HG03575 (cell line): ENCODE results near the gene WDR7.

Experiments used
- ATAC-seq: cut with Tn5 transposase; IDR thresholded peaks from one replicate; pipeline ENCODE4 v1.9.1; 2021; ENCODE audit not compliant: unreplicated experiment, insufficient number of reproducible peaks, low FRiP score; ENCODE audit errors: extremely low read depth

Gene WDR7

DNA sequence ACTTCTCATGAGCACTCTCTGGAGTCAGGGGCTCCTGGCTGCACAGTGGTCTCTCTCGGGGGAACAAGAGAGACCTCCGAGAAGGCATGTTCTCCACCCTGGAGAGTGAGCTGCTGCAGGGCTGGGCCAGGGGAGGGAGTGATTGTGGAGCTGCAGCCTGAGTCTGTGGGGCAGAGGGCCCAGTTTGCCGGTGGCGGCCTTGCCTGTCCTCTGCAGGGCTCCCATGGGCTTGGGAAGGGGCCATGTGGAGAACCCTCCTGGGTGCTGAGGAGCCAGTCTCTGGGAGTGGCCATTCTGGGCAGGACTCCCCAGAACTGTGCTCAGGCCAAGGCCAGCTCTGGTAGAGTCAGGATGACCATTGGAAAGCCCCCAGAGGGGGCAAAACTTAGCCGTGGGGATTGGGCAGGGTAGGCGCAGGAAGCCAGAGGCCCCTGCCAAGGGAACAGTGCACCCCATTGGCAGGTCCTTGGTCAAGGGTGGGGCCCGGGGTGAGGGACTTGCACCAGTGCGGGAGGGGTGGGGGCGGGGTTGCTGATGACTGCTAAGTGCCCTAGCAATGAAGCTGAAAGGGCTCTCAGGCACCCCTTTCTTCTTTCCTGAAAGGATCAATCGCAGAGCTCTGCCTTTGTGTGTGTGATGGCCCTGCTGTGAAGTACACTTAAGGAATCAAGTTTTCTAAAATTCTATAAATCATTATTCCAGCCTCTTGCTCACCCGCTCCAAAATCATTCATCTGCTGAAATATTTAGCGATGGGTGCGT lies 426.0 kb downstream of the WDR7 start:
- ATAC-seq: no peak

DNA sequence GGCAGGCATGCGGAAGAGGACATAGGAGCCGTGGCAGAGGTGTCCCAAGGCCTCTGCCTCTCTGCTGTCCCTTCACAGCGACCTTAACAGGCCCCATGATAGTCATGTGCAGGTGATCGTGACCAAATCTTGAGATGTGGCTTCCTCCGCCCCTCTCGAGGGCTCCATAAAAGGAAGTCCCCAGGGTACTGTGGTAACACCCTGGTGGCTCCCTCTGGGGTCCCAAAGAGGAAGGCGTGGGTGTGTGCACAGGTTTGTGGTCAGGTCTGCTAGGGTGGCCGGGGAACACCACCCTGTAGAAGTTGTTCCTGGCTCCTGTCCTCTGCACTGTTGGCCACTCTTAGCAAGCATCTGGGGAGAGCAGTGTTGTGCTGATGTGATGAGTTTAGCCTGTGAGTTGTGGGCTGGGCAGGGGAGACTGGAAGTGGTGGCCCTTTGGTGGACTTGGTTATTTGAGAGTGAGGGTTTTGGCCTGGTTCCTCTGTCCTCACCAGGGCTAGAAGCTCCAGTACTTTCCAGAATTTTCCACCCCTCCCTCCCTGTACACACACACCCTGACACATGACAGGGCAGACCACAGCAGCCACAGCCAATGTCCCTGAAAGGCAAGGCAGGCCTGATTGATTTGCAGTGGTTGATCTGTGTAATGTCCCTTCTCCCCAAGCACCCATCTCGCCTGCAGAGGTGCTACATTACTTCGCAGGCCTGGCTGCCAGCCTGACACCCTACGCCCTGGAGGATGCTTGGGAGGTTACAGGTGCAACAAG lies 426.8 kb downstream of the WDR7 start:
- peak; percentile 93 for ATAC-seq

DNA sequence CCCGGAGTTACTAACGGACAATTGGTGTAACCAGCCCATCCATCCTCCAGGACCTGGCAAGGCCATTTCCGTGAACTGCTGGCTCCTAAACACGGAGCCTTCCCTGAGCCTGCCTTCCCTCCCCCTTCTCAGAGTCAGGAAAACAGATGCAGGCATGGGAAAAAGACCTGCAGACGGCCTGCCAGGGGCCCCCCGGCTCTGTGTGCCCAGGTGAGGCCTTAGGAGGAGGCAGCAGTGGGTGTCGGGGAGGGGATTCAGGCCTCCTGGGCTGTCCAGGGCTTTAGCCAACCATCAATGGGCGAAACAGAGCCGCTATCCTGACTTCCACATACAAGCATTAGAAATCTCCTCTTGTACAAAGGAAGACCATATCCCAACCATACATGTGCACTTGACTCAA lies 427.5 kb downstream of the WDR7 start:
- no peak for ATAC-seq

DNA sequence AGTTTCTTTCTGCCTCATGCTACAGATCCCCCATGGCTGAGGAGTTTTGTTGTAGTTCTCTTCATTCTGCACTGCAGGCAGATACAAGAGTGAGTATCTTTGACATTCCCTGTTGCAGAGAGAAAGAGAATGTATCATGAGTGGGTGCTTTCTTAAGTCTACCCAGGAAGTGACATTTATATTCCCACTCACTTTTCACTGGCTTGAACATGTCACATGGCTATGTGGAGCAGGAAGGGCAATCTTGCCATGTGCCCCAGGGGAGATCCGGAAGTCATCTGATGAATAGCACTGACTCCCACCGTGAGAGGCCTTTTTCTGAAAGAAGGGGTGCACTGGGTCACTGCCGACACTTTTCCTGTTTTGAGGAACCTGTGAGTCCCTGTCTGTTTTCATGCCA lies 429.3 kb downstream of the WDR7 start:
- no peak for ATAC-seq

DNA sequence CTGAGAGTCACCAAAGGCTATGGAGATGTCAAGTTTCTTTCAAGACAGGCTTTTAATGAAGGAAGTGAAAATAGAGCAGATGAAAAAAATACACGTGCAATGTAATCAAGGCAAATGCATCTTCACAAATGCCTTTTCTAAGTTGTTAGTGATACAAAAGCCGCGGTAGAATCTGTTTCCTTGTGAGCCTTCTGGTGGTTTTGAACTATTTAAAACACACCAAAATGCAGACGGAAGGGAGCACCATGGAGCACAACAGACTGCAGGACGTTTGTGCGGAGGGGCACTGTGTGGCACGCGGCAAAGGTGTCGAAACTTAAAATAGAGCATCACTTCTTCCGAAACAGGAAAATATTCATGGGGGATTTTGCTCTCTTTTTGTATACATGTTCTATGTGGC lies 430.7 kb downstream of the WDR7 start:
- no peak for ATAC-seq

DNA sequence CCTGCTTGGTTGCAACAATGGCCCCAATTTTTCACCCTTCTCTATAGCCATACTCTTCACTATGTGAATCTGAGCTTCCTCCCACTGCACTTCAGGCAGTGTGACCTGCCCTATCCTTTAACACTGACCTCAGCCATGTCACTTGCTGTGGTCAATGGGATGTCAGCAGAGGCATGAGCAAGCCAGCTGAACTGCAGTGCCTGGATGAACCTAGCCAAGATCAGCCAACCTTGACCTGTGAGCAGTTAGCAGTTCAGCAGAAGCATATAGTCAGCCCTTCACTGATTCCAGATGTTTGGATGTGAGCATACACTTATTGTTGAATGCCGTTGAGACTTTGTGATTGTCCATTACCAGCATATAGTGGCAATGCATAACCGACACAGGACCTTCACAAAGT lies 432.3 kb downstream of the WDR7 start:
- no peak for ATAC-seq

DNA sequence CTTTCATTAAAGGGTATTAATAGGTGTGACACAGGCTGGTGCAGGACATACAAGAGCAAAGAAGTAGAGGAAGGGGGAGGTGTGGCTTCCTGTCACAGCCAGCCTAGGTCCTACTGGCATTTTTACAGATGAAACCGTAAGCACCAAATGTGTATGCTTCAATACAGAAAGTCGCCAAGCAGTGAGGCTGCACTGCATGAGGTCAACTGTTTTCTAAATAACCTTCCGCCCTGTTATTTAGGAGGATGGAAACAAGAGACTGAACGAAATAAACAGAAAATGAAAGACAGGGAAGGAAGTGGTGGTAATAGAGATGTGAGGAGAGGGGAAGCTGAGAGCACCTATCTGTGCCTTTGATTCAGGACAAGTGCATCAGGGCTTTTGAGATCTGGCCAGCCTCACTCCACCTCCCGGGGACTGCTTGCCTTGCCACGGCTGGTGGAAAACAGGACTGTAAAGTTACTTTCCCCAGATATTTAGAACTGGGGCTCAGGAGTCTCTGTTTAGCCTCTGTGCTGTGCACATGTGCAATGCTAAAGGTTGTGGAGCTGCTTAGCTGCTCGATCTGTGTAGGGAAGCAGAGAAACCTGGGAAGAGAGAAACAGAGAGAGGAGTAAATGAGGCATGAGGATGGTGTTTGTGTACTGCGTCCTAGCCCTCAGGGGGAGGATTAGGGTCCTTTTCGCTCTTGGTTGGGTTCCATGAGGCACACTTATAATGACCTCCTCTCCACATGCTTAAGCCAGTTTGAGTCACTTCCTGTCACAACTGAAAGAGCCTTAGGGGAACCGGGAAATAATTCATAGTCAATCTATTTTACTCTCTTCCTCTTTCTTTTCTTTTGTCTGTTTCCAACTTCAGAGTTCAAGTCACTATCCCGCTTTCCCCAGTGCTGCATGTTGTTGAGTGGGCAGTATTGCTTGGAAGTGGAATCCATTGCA lies 433.4 kb downstream of the WDR7 start:
- ATAC-seq: peak; percentile 62

DNA sequence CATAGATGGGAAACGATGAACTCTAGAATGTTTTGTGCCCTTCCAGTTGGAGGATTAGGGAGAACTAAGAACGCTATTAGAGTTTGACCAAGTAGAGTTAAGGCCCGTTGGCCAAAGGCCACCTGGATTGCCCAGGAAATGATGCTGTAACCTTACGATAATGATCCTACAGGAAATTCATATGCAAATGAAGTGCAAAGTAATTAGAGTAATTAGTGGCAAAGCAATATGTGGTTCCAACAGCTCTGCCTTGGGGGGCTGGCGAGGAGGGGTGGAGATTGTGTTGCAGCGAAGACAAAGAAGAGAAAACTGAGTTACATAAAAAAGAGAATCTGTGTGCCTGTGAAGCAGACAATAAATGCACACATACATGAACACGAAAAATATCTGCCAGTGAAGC lies 434.2 kb downstream of the WDR7 start:
- ATAC-seq: no peak

DNA sequence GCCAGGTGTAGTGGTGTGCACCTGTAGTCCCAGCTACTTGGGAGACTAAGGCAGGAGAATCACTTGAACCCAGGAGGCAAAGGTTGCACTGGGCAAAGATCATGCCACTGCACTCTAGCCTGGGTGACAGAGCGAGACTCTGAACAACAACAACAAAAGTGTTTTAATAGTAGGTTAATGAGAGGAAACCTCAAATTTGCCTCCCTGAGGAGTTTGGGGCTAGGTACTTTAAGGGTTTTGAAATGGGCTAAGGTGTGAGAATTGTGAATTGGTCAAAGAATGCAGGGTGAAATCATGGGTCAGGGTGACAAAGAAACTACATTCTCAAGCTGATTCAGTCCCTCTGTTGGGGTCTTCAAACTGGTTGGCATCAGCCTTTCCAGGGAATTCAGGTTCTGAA lies 435.0 kb downstream of the WDR7 start:
- no peak for ATAC-seq
